ENCODE results near the gene ASIC2.

The ASIC2 gene

GRCh38 chr17:33113991-33114370, 179.1 kb downstream of the ASIC2 start:
- Histone ChIP-seq H3K9ac (ENCODE audit: low read length) (no peak overlapping the region), H3K4me1 (ENCODE audit: control insufficient read depth, insufficient read depth, low read length) (no peaks in the 10 kb centered on the region; the same call in 1 of the 2 replicates), H3K27me3 (ENCODE audit: control insufficient read depth, insufficient read depth, low read length) (no peaks in the 10 kb centered on the region; the same call in none of the 2 replicates), H3K4me3 (ENCODE audit: low read depth, low read length) (no peak overlapping the region), H3K27ac (ENCODE audit: low read depth, low read length) (no peak overlapping the region), H3K36me3 (ENCODE audit: control insufficient read depth, insufficient read depth, low read length) (no peaks in the 10 kb centered on the region), H3K9me3 (ENCODE audit: control insufficient read depth, insufficient read depth, low read depth, low read length) (0 out of 2 replicates have a peak, but pooled peaks cover 2% of the 10 kb centered on the region)

DNA sequence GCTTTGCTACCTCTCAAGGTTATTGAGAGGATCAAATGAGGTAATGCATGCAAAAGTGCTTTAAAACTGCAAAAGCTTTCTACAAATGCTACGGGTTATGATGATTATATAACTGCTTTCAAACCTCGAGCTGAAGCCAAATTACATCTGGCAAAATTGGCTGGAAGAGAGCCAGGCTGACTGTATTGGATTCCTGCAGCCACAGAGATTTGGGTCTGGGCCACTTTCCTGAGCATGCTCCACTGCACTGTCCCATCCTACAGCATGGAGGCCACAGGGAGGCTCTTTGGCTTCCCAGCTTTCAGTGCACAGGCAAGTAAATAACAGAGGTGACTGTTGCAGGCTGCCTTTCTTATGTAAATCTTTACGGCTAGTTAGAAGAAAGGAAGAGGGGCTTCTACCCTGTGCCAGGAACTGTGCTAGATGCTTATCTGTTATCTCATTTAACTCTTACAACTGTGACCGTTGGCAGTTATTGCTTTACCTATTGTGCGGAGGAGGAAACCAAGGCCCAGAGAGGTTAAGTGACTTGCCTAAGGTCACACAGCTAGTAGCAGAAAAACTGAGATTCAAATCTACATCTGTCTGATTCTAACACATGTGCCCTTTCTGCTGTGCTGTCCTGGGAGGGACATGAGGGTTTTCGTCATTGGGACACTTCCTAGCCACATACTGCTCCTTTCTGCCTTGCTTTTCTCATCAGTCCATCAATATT, 179.7 kb downstream of the ASIC2 start:
- H3K9ac ChIP-seq (ENCODE audit: low read length), result no peak overlapping the region
- H3K4me1 ChIP-seq (ENCODE audit: control insufficient read depth, insufficient read depth, low read length), result no peaks in the 10 kb centered on the region; the same call in 1 of the 2 replicates
- no peak overlapping the region for H3K27ac ChIP-seq (ENCODE audit: low read depth, low read length)
- H3K27me3 ChIP-seq (ENCODE audit: control insufficient read depth, insufficient read depth, low read length), result no peaks in the 10 kb centered on the region; the same call in none of the 2 replicates
- H3K36me3 ChIP-seq (ENCODE audit: control insufficient read depth, insufficient read depth, low read length), result no peaks in the 10 kb centered on the region
- H3K4me3 ChIP-seq (ENCODE audit: low read depth, low read length), result no peak overlapping the region
- 0 out of 2 replicates have a peak, but pooled peaks cover 2% of the 10 kb centered on the region for H3K9me3 ChIP-seq (ENCODE audit: control insufficient read depth, insufficient read depth, low read depth, low read length)

DNA sequence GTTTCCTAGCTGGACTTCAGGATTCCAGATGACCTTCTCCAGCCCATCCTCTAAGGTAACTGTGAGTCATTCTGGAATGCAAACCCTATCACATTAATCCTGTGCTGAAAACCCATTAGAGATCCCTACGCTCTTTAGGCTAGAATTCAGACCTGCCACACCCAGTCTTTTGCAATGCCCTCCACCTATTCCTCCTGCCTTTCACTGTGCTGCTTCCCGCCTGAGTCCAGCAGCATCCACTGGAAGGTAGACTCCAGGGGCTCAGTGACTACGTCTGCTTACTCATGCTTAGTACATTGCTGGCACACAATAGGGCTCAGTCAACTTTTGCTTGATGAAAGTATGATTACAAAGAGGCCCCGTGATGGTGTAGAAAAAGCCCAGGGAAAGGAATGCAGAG, 180.3 kb downstream of the ASIC2 start:
- no peak overlapping the region for H3K9ac ChIP-seq (ENCODE audit: low read length)

GRCh38 chr17:33109336-33110072, 183.6 kb downstream of the ASIC2 start:
- Histone ChIP-seq H3K9me3 (ENCODE audit: control insufficient read depth, insufficient read depth, low read depth, low read length) (peaks cover 10% of the 10 kb centered on the region; the same call in 1 of the 2 replicates), H3K9ac (ENCODE audit: low read length) (no peak overlapping the region), H3K4me1 (ENCODE audit: control insufficient read depth, insufficient read depth, low read length) (no peaks in the 10 kb centered on the region), H3K27me3 (ENCODE audit: control insufficient read depth, insufficient read depth, low read length) (no peaks in the 10 kb centered on the region; the same call in 1 of the 2 replicates), H3K4me3 (ENCODE audit: low read depth, low read length) (no peak overlapping the region), H3K36me3 (ENCODE audit: control insufficient read depth, insufficient read depth, low read length) (no peaks in the 10 kb centered on the region), H3K27ac (ENCODE audit: low read depth, low read length) (no peak overlapping the region)

More for the DNA sequence above, 180.3 kb downstream of the ASIC2 start:
- Histone ChIP-seq H3K36me3 (ENCODE audit: control insufficient read depth, insufficient read depth, low read length) (no peaks in the 10 kb centered on the region), H3K27ac (ENCODE audit: low read depth, low read length) (no peak overlapping the region), H3K4me1 (ENCODE audit: control insufficient read depth, insufficient read depth, low read length) (no peaks in the 10 kb centered on the region; the same call in 1 of the 2 replicates), H3K4me3 (ENCODE audit: low read depth, low read length) (no peak overlapping the region), H3K9me3 (ENCODE audit: control insufficient read depth, insufficient read depth, low read depth, low read length) (0 out of 2 replicates have a peak, but pooled peaks cover 2% of the 10 kb centered on the region), H3K27me3 (ENCODE audit: control insufficient read depth, insufficient read depth, low read length) (no peaks in the 10 kb centered on the region; the same call in none of the 2 replicates)

- Histone ChIP-seq H3K9ac (ENCODE audit: low read length) (no peak overlapping the region), H3K27ac (ENCODE audit: low read depth, low read length) (no peak overlapping the region), H3K36me3 (ENCODE audit: control insufficient read depth, insufficient read depth, low read length) (no peaks in the 10 kb centered on the region), H3K27me3 (ENCODE audit: control insufficient read depth, insufficient read depth, low read length) (no peaks in the 10 kb centered on the region; the same call in 1 of the 2 replicates), H3K9me3 (ENCODE audit: control insufficient read depth, insufficient read depth, low read depth, low read length) (peaks cover 10% of the 10 kb centered on the region; the same call in 1 of the 2 replicates), H3K4me3 (ENCODE audit: low read depth, low read length) (no peak overlapping the region), H3K4me1 (ENCODE audit: control insufficient read depth, insufficient read depth, low read length) (no peaks in the 10 kb centered on the region)
Measured at GRCh38 chr17:33106525-33107165, 186.4 kb downstream of the ASIC2 start.

DNA sequence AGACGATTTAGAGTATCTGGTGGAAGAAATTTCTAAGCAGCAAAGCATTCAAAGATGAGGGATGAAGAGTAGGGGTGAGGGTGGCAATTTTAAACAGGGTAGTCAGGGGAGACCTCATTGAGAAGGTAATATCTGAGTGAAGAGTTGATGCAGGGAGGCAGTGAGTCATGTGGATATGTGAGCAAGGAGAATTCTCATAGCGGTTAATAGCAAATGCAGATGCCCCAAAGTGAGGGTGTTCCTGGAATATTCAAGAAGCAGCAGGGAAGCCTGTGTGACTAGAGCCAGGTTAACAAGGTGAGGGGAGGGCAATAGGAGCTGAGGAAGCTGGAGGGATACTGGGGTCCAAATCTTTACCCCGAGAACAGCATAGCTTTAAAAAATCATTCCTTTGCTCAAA, 187.2 kb downstream of the ASIC2 start:
- Histone ChIP-seq H3K4me3 (ENCODE audit: low read depth, low read length) (no peak overlapping the region), H3K27ac (ENCODE audit: low read depth, low read length) (no peak overlapping the region), H3K27me3 (ENCODE audit: control insufficient read depth, insufficient read depth, low read length) (no peaks in the 10 kb centered on the region; the same call in 1 of the 2 replicates), H3K4me1 (ENCODE audit: control insufficient read depth, insufficient read depth, low read length) (no peaks in the 10 kb centered on the region), H3K9ac (ENCODE audit: low read length) (no peak overlapping the region), H3K9me3 (ENCODE audit: control insufficient read depth, insufficient read depth, low read depth, low read length) (peaks cover 10% of the 10 kb centered on the region; the same call in 1 of the 2 replicates), H3K36me3 (ENCODE audit: control insufficient read depth, insufficient read depth, low read length) (no peaks in the 10 kb centered on the region)

DNA sequence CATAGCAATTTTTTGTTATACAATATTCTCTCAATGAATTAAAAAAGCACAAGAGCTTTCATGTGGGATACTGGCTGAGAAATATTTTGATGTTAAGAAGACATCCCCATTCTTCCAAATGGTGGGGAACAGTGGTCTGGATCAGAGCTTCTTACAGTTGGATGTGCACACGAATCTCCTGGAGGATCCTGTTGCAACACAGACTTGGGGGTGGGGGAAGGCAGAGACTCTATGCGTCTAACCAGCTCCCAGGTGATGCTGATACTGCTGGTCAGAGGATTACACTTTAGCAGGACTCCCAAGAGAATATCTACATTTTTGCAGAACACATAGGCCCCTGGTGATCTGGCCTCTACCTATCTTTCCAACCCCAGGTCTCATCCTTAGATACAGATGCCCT, 193.2 kb downstream of the ASIC2 start:
- 0 out of 2 replicates have a peak, but pooled peaks cover 5% of the 10 kb centered on the region for H3K27me3 ChIP-seq (ENCODE audit: control insufficient read depth, insufficient read depth, low read length)
- no peak overlapping the region for H3K27ac ChIP-seq (ENCODE audit: low read depth, low read length)
- H3K4me1 ChIP-seq (ENCODE audit: control insufficient read depth, insufficient read depth, low read length), result no peaks in the 10 kb centered on the region
- no peak overlapping the region for H3K9ac ChIP-seq (ENCODE audit: low read length)
- H3K4me3 ChIP-seq (ENCODE audit: low read depth, low read length), result no peak overlapping the region
- H3K36me3 ChIP-seq (ENCODE audit: control insufficient read depth, insufficient read depth, low read length), result no peaks in the 10 kb centered on the region
- H3K9me3 ChIP-seq (ENCODE audit: control insufficient read depth, insufficient read depth, low read depth, low read length), result peaks cover 4% of the 10 kb centered on the region; the same call in 1 of the 2 replicates

DNA sequence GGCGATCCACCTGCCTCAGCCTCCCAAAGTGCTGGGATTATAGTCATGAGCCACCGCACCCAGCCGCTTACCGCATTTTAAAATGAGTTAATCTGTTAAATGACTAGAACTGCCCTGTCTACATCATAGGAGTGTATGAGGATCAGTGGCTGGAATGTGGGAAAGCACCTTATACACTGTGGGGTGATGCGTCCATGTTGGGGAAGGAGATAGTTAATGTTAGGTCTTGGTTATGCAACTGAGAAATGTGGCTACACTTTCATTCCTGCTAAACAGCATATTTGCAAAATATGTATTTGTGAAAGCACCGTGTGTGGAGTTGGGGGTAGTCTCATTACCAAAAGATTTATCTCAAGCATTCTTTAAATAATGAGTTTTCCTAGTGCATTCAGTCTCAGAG, 193.8 kb downstream of the ASIC2 start:
- Histone ChIP-seq H3K9ac (ENCODE audit: low read length) (no peak overlapping the region), H3K27ac (ENCODE audit: low read depth, low read length) (no peak overlapping the region), H3K36me3 (ENCODE audit: control insufficient read depth, insufficient read depth, low read length) (no peaks in the 10 kb centered on the region)

GRCh38 chr17:33097411-33097810, 195.7 kb downstream of the ASIC2 start:
- no peaks in the 10 kb centered on the region for H3K9me3 ChIP-seq (ENCODE audit: control insufficient read depth, insufficient read depth, low read depth, low read length)
- no peak overlapping the region for H3K9ac ChIP-seq (ENCODE audit: low read length)
- no peaks in the 10 kb centered on the region for H3K36me3 ChIP-seq (ENCODE audit: control insufficient read depth, insufficient read depth, low read length)
- no peak overlapping the region for H3K4me3 ChIP-seq (ENCODE audit: low read depth, low read length)
- no peak overlapping the region for H3K27ac ChIP-seq (ENCODE audit: low read depth, low read length)
- peaks cover 13% of the 10 kb centered on the region; the same call in 1 of the 2 replicates for H3K27me3 ChIP-seq (ENCODE audit: control insufficient read depth, insufficient read depth, low read length)
- no peaks in the 10 kb centered on the region for H3K4me1 ChIP-seq (ENCODE audit: control insufficient read depth, insufficient read depth, low read length)

More for the DNA sequence above, 193.8 kb downstream of the ASIC2 start:
- no peaks in the 10 kb centered on the region for H3K9me3 ChIP-seq (ENCODE audit: control insufficient read depth, insufficient read depth, low read depth, low read length)
- 0 out of 2 replicates have a peak, but pooled peaks cover 6% of the 10 kb centered on the region for H3K27me3 ChIP-seq (ENCODE audit: control insufficient read depth, insufficient read depth, low read length)
- no peak overlapping the region for H3K4me3 ChIP-seq (ENCODE audit: low read depth, low read length)
- no peaks in the 10 kb centered on the region for H3K4me1 ChIP-seq (ENCODE audit: control insufficient read depth, insufficient read depth, low read length)

- peaks cover 14% of the 10 kb centered on the region; the same call in 1 of the 2 replicates for H3K27me3 ChIP-seq (ENCODE audit: control insufficient read depth, insufficient read depth, low read length)
- no peaks in the 10 kb centered on the region for H3K9me3 ChIP-seq (ENCODE audit: control insufficient read depth, insufficient read depth, low read depth, low read length)
- H3K4me1 ChIP-seq (ENCODE audit: control insufficient read depth, insufficient read depth, low read length), result no peaks in the 10 kb centered on the region
- no peak overlapping the region for H3K9ac ChIP-seq (ENCODE audit: low read length)
- no peak overlapping the region for H3K27ac ChIP-seq (ENCODE audit: low read depth, low read length)
- H3K4me3 ChIP-seq (ENCODE audit: low read depth, low read length), result no peak overlapping the region
- H3K36me3 ChIP-seq (ENCODE audit: control insufficient read depth, insufficient read depth, low read length), result no peaks in the 10 kb centered on the region
Measured at GRCh38 chr17:33096161-33096560, 196.9 kb downstream of the ASIC2 start.
